MM.1S (cell line): ENCODE measurements around the gene NUP188.
"Not testable (repeated sequence)": the region's sequence is repeated elsewhere in the genome, so short reads cannot be mapped to it uniquely, and the experiment has no call there.

Source experiments
- DNase-seq: peaks from one replicate; pipeline ENCODE4 v3.0.0-alpha.2; 2015
- H2AFZ ChIP-seq: fragments of 300-600 bp; sonication (generic); 2 replicates; pipeline ENCODE4 v1.6.0; 2016; ENCODE audit warnings: antibody characterized with exemption, low read length
- H3F3A ChIP-seq: fragments of 300-600 bp; sonication (generic); 2 replicates; pipeline ENCODE4 v1.6.1; 2016; ENCODE audit warnings: mild to moderate bottlenecking, antibody characterized with exemption, low read length, moderate library complexity, mixed read lengths; ENCODE audit not compliant: insufficient read depth
- H3K27ac ChIP-seq: fragments of 300-600 bp; sonication (generic); 2 replicates; pipeline ENCODE4 v1.5.1; 2016; ENCODE audit warnings: mild to moderate bottlenecking, low read length
- H3K27me3 ChIP-seq: fragments of 300-600 bp; sonication (generic); replicated peaks from 2 replicates; pipeline ENCODE4 v1.6.0; 2016; ENCODE audit warnings: low read length; ENCODE audit not compliant: insufficient read depth
- H3K36me3 ChIP-seq: fragments of 300-600 bp; sonication (generic); replicated peaks from 2 replicates; pipeline ENCODE4 v1.6.1; 2016; ENCODE audit warnings: mild to moderate bottlenecking, low read length, mixed read lengths; ENCODE audit not compliant: insufficient read depth
- H3K4me1 ChIP-seq: fragments of 300-600 bp; sonication (generic); 2 replicates; pipeline ENCODE4 v1.6.1; 2016; ENCODE audit warnings: low read length, mixed read lengths
- H3K4me2 ChIP-seq: fragments of 300-600 bp; sonication (generic); 2 replicates; pipeline ENCODE4 v1.6.0; 2016; ENCODE audit warnings: low read depth, low read length
- H3K4me3 ChIP-seq: fragments of 300-600 bp; sonication (generic); 2 replicates; pipeline ENCODE4 v1.5.1; 2016; ENCODE audit warnings: low read length, mixed read lengths
- H3K79me2 ChIP-seq: fragments of 300-600 bp; sonication (generic); 2 replicates; pipeline ENCODE4 v1.6.1; 2016; ENCODE audit warnings: mixed run types, low read length, mixed read lengths
- H3K9ac ChIP-seq: fragments of 300-600 bp; sonication (generic); 2 replicates; pipeline ENCODE4 v1.6.1; 2016; ENCODE audit warnings: low read length, mixed read lengths
- H3K9me2 ChIP-seq: fragments of 300-600 bp; sonication (generic); replicated peaks from 2 replicates; pipeline ENCODE4 v1.6.1; 2016; ENCODE audit warnings: mild to moderate bottlenecking, low read length, mixed read lengths; ENCODE audit not compliant: insufficient read depth
- H3K9me3 ChIP-seq: fragments of 300-600 bp; sonication (generic); replicated peaks from 2 replicates; pipeline ENCODE4 v1.6.1; 2016; ENCODE audit warnings: mild to moderate bottlenecking, low read length, mixed read lengths; ENCODE audit not compliant: insufficient read depth
- H4K20me1 ChIP-seq: fragments of 300-600 bp; sonication (generic); 2 replicates; pipeline ENCODE4 v1.6.1; 2016; ENCODE audit warnings: mild to moderate bottlenecking, low read length, moderate library complexity, mixed read lengths; ENCODE audit not compliant: insufficient read depth
- EZH2 ChIP-seq: fragments of 300-600 bp; sonication (generic); optimal IDR thresholded peaks from 2 replicates; pipeline ENCODE3; 2017; ENCODE audit warnings: low read depth, mild to moderate bottlenecking, antibody characterized with exemption, low read length, mixed read lengths
- EZH2phosphoT487 ChIP-seq: fragments of 300-600 bp; sonication (generic); IDR thresholded peaks from 2 replicates; pipeline ENCODE4 v1.6.1; 2018; ENCODE audit warnings: antibody characterized with exemption, low read length
- TF ChIP-seq, protein P1 (sequence below): fragments of 300-600 bp; sonication (generic); IDR thresholded peaks from 2 replicates; pipeline ENCODE4 v1.5.1; 2016; ENCODE audit warnings: antibody characterized with exemption, low read length, mixed read lengths

Gene NUP188

DNA sequence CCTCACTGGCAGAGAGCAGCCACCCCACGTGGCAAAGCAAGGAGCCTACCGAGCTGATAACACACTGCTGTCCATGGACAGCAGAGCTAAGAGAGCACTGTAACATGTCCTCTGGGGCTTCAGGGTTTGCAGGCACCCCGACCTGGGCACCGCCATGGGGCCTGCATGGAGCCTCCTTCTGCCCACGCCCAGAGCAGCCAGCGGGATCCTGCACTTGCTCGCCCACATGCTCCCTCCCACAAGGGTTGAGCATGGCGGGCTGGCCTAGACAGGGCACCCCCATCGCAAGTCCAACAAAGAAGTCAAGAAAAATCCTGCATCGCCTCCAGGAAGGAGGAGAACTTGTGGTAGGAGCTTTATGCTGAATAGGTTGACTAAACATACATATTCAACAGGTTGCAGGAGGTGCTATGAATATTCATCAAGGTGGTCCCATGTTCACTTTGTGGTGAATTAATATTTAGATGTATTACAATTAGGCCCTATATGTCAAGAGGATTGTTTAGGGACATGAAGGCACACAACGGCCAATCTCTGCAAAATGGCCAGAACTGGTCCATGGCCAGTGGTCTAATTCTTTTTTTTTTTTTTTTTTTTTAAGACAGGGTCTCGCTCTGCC lies 85.2 kb downstream of the NUP188 start:
- Histone ChIP-seq H3F3A (peaks cover 5% of the 10 kb centered on the region; the same call in 1 of the 2 replicates), H3K4me2 (no peak overlapping the region), H3K4me1 (peaks cover 4% of the 10 kb centered on the region), H3K36me3 (no peaks in the 10 kb centered on the region), H3K27ac (no peak overlapping the region), H3K27me3 (no peaks in the 10 kb centered on the region), H3K9me3 (no peaks in the 10 kb centered on the region), H4K20me1 (no peaks in the 10 kb centered on the region), H3K79me2 (peaks cover 15% of the 10 kb centered on the region), H3K9ac (no peak overlapping the region), H3K4me3 (no peak overlapping the region), H2AFZ (no peak overlapping the region), H3K9me2 (no peaks in the 10 kb centered on the region)
- no peak for TF ChIP-seq EZH2
- TF ChIP-seq, protein P1, sequence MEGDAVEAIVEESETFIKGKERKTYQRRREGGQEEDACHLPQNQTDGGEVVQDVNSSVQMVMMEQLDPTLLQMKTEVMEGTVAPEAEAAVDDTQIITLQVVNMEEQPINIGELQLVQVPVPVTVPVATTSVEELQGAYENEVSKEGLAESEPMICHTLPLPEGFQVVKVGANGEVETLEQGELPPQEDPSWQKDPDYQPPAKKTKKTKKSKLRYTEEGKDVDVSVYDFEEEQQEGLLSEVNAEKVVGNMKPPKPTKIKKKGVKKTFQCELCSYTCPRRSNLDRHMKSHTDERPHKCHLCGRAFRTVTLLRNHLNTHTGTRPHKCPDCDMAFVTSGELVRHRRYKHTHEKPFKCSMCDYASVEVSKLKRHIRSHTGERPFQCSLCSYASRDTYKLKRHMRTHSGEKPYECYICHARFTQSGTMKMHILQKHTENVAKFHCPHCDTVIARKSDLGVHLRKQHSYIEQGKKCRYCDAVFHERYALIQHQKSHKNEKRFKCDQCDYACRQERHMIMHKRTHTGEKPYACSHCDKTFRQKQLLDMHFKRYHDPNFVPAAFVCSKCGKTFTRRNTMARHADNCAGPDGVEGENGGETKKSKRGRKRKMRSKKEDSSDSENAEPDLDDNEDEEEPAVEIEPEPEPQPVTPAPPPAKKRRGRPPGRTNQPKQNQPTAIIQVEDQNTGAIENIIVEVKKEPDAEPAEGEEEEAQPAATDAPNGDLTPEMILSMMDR = no peak
- no peak for TF ChIP-seq EZH2phosphoT487
- DNase-seq = no peak

DNA sequence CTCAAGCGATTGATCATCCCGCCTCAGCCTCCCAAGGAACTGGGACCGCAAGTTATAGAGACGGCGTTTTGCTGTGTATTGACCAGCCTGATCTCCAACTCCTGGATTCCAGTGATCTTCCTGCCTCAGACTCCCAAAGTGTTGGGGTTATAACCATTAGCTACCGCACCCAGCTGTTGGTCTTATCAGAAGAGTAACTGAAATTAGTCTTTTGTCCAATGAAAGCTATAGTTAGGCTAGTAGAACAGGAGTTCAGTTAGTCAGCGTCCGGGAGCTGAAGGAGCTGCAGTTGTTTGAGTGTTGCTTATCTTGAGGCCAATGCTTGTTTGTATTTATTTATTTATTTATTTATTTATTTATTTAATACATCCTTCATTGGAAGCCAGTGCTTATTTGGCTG lies 85.7 kb downstream of the NUP188 start:
- Histone ChIP-seq H4K20me1 (no peaks in the 10 kb centered on the region), H3K79me2 (peaks cover 18% of the 10 kb centered on the region), H3K27ac (no peak overlapping the region), H3K4me3 (no peak overlapping the region), H2AFZ (no peak overlapping the region), H3F3A (peaks cover 5% of the 10 kb centered on the region; the same call in 1 of the 2 replicates), H3K4me1 (peaks cover 10% of the 10 kb centered on the region), H3K9ac (no peak overlapping the region), H3K27me3 (no peaks in the 10 kb centered on the region), H3K9me2 (no peaks in the 10 kb centered on the region), H3K4me2 (no peak overlapping the region), H3K36me3 (no peaks in the 10 kb centered on the region), H3K9me3 (no peaks in the 10 kb centered on the region)
- TF ChIP-seq EZH2phosphoT487 = no peak
- TF ChIP-seq, protein P1 = no peak
- no peak for TF ChIP-seq EZH2
- DNase-seq = no peak

DNA sequence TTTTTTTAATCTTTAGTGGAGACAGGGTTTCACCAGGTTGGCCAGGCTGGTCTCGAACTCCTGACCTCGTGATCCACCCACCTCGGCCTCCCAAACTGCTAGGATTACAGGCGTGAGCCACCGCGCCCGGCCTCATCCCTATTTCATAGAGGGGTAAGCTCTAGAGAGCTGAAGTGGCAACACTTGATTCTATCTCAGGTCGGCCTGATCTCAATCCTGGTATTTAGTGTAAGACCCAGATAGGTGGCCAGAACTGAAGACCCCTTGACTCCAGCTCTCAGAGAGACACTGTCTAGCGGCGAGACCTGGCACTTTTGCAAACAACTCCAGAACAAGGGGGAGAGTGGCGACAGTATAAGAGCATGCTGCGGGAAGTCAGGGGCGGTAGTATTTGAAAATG lies 88.3 kb downstream of the NUP188 start:
- H3K9me3 ChIP-seq, H3K36me3 ChIP-seq, H4K20me1 ChIP-seq, DNase-seq, H3K27me3 ChIP-seq, H3K9me2 ChIP-seq, H3F3A ChIP-seq: not testable (repeated sequence)
- peak overlapping the region; percentile 90 for H3K4me2 ChIP-seq
- H3K27ac ChIP-seq = peak overlapping the region; percentile 37; the same call in 1 of the 2 replicates
- H3K4me3 ChIP-seq = peak overlapping the region; percentile 98
- H3K9ac ChIP-seq = peak overlapping the region; percentile 58; the same call in 1 of the 2 replicates
- H3K79me2 ChIP-seq = peaks cover 34% of the 10 kb centered on the region
- H3K4me1 ChIP-seq = peaks cover 14% of the 10 kb centered on the region
- H2AFZ ChIP-seq = peak overlapping the region; percentile 99

DNA sequence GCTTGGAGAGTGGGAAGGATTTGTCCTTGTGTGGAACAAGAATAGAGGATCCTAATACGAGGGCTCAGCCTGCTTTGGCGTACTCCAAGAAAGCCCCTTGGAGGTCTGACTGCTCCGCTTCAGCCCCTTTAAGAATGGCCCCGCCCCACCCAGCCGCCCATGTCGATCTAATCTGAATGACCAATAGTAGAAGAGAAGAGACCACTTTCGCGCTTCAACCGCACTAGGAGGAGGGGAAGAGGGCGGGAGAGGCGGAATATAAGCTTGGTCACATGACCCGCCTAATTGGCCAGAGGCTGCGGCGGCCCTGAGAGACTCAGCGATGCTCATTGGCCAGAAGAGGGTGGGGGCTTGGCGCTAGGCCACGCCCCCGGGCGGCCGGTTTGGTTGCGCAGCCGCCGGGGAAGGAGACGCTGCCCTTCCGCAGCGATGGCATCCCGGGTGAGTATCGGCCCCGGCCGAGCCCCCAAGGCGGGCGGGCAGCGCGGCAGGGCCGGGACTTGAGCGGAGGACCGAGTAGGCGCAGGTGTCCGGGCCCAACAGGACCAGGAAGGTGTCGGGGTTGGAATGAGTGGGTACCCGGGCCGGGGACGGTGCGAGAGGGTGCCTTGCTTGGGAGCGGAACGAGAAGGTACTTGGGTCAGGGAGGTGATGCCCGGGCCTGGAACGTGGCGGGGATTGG lies 88.9 kb downstream of the NUP188 start, which contains the start of gene MIGA2:
Gene MIGA2, plus strand, starts transcription at position 386 of the 682 bp plus-strand sequence. CDS start 3,969 bp downstream, outside the sequence.
- peak; percentile 99 for DNase-seq
- H3K9ac ChIP-seq = peak within 1 kb of the TSS; percentile 81
- H3K36me3 ChIP-seq = no peaks in the 10 kb centered on the region
- H2AFZ ChIP-seq = peak within 1 kb of the TSS; percentile 99
- no peaks in the 10 kb centered on the region for H3K27me3 ChIP-seq
- H3K79me2 ChIP-seq = peaks cover 34% of the 10 kb centered on the region
- H3K27ac ChIP-seq = peak within 1 kb of the TSS; percentile 37; the same call in 1 of the 2 replicates
- H3K4me3 ChIP-seq = peak within 1 kb of the TSS; percentile 98
- TF ChIP-seq, protein P1 = no peak
- TF ChIP-seq EZH2phosphoT487 (no peak), EZH2 (no peak)
- no peaks in the 10 kb centered on the region for H4K20me1 ChIP-seq
- peaks cover 14% of the 10 kb centered on the region for H3K4me1 ChIP-seq
- no peaks in the 10 kb centered on the region for H3K9me3 ChIP-seq
- H3K9me2 ChIP-seq = no peaks in the 10 kb centered on the region
- H3K4me2 ChIP-seq = peak within 1 kb of the TSS; percentile 92
- peaks cover 5% of the 10 kb centered on the region; the same call in 1 of the 2 replicates for H3F3A ChIP-seq
